ENCODE data around the gene IRAK2. TPM values are rescaled to one million over a fixed set of nuclear protein-coding genes. Genes with fewer than 3 reads are reported as not detected.

IRAK2 gene
- total RNA-seq, 1 experiment from 2014 or later: 0.61 TPM

- Histone ChIP-seq H2AFZ (ENCODE audit: low read length) (no peak within 1 kb of the TSS), H3K4me1 (ENCODE audit: insufficient read depth, low read length) (no peaks in the 10 kb centered on the region), H3K27ac (ENCODE audit: insufficient read length, low read depth, low read length) (no peak within 1 kb of the TSS), H4K8ac (replicated peaks; ENCODE audit: insufficient read length, low read depth, low read length) (peak within 1 kb of the TSS; percentile 13), H3K14ac (ENCODE audit: insufficient read depth, low read length) (no peak within 1 kb of the TSS; the same call in 1 of the 2 replicates), H3K18ac (ENCODE audit: insufficient read length, low read depth, low read length) (no peak within 1 kb of the TSS), H4K91ac (ENCODE audit: insufficient read length, low read depth, low read length) (no peak within 1 kb of the TSS), H3K4me2 (ENCODE audit: insufficient read depth, insufficient read length, low read length) (no peak within 1 kb of the TSS), H3K79me2 (ENCODE audit: insufficient read depth, low read length) (no peaks in the 10 kb centered on the region), H2BK20ac (ENCODE audit: low read depth, low read length, poor library complexity, severe bottlenecking) (no peak within 1 kb of the TSS), H3K23ac (ENCODE audit: insufficient read length, low read depth, low read length) (no peak within 1 kb of the TSS), H4K5ac (ENCODE audit: insufficient read length, low read depth, low read length) (no peak within 1 kb of the TSS), H2BK12ac (ENCODE audit: insufficient read length, low read depth, low read length) (no peak within 1 kb of the TSS), H2BK5ac (ENCODE audit: insufficient read length, low read length) (no peak within 1 kb of the TSS), H3K27me3 (ENCODE audit: insufficient read depth, low read length) (no peaks in the 10 kb centered on the region), H3K23me2 (ENCODE audit: insufficient read length, low read depth, low read length, poor library complexity, severe bottlenecking) (no peaks in the 10 kb centered on the region), H3K9ac (ENCODE audit: extremely low read depth, insufficient read length, low read length) (no peak within 1 kb of the TSS), H4K20me1 (ENCODE audit: control insufficient read depth, insufficient read depth, insufficient read length) (no peaks in the 10 kb centered on the region), H3K79me1 (ENCODE audit: insufficient read depth, low read depth, low read length, poor library complexity, severe bottlenecking) (no peaks in the 10 kb centered on the region), H2BK120ac (ENCODE audit: low read depth, low read length, poor library complexity, severe bottlenecking) (no peak within 1 kb of the TSS), H2BK15ac (ENCODE audit: low read depth, low read length) (no peak within 1 kb of the TSS), H3K4ac (ENCODE audit: low read depth, low read length) (no peak within 1 kb of the TSS), H3K56ac (ENCODE audit: insufficient read length, low read depth, low read length) (no peak within 1 kb of the TSS), H3T11ph (ENCODE audit: low read length) (no peak within 1 kb of the TSS), H2AK5ac (ENCODE audit: insufficient read length, low read length) (no peak within 1 kb of the TSS), H3K9me3 (ENCODE audit: control insufficient read depth, low read depth, low read length) (no peaks in the 10 kb centered on the region)
- Mint-ChIP-seq H3K27me3 (ENCODE audit: low read depth) (no peaks in the 10 kb centered on the region), H3K4me3 (no peak within 1 kb of the TSS), H3K36me3 (ENCODE audit: insufficient read depth in 1 of 3, low read depth in 3 of 3) (peaks cover 15 to 46% (median 28%) of the 10 kb centered on the region in 3 experiments; a peak in 6 of 7 replicates), H3K4me1 (0 out of 4 replicates have a peak, but pooled peaks cover 0 to 4% of the 10 kb centered on the region in 2 experiments), H3K27ac (peak within 1 kb of the TSS in 2 of 3 experiments; percentile 64 to 70; a peak in 1 of 7 replicates), H3K9me3 (no peaks in the 10 kb centered on the region)
- no peak for DNase-seq
- TF ChIP-seq CTCF (conservative IDR thresholded peaks at IDR 0.05): no peak
- WGBS (ENCODE audit: extremely low coverage, insufficient read length, low lambda C conversion rate): no CpG with 5 or more reads among the region's 12 CpGs
Measured at GRCh38 chr3:10292505-10293419, 128.0 kb downstream of the IRAK2 start, which contains the start of gene GHRL. TSS of gene GHRL (minus strand) at chr3:10292947. CDS start at chr3:10290180, 2,767 bp downstream.

Other genes starting within 250 kb of the IRAK2 start
- 6.8 and 9.1 TPM in 2 replicates for gene IL17RC, start 247.8 kb upstream of the IRAK2 start, total RNA-seq (2021)
- 15.5 and 17.2 TPM in 2 replicates for gene CRELD1, start 231.1 kb upstream of the IRAK2 start, total RNA-seq (2021)
- gene PRRT3, start 212.5 kb upstream of the IRAK2 start, total RNA-seq (2021): 18.8 and 19.5 TPM in 2 replicates
- gene EMC3, start 178.1 kb upstream of the IRAK2 start, total RNA-seq (2021): 39.3 and 45.6 TPM in 2 replicates
- gene FANCD2, start 138.5 kb upstream of the IRAK2 start, total RNA-seq (2021): 67.8 and 74.9 TPM in 2 replicates
- gene FANCD2OS, start 56.7 kb upstream of the IRAK2 start, total RNA-seq (2021): not detected in 2 replicates
- 119 and 121 TPM in 2 replicates for gene BRK1, start 49.2 kb upstream of the IRAK2 start, total RNA-seq (2021)
- 62.2 and 64.4 TPM in 2 replicates for gene VHL, start 23.1 kb upstream of the IRAK2 start, total RNA-seq (2021)
- 34.4 and 34.5 TPM in 2 replicates for gene TATDN2, start 83.5 kb downstream of the IRAK2 start, total RNA-seq (2021)
- 1.3 TPM in 1 of 2 replicates, not detected in the other for gene GHRL, start 128.0 kb downstream of the IRAK2 start, total RNA-seq (2021)
- 131 TPM in 2 replicates for gene SEC13, start 156.2 kb downstream of the IRAK2 start, total RNA-seq (2021)

Data from H9 (cell line).